Panc1 (cell line): ENCODE data around the gene SNTN. TPM values are rescaled to one million over a fixed set of nuclear protein-coding genes. Genes with fewer than 3 reads are reported as not detected.

Experiments
- ATAC-seq: fragments of 200-7000 bp; cut with Tn5 transposase; 2 replicates; pipeline ENCODE4 v1.9.1; 2020; ENCODE audit warnings: mild to moderate bottlenecking, moderate library complexity
- BruUV-seq: library from RNA; stranded (reverse); fragments of 400-500 nt; replicated peaks from 2 replicates; lab custom pipeline; 2021; lab: Mats Ljungman, UMichigan
- CTCF ChIA-PET: fragments of 300-600 bp; sonication (Branson Sonifier 250); formaldehyde crosslinking; loops from one replicate; lab custom pipeline; 2022; ENCODE audit warnings: antibody characterized with exemption; lab: Charles Lee
- POLR2A ChIA-PET: fragments of 300-600 bp; sonication (Branson Sonifier 250); formaldehyde crosslinking; loops from one replicate; lab custom pipeline; 2022; ENCODE audit warnings: antibody characterized with exemption; lab: Charles Lee
- DNase-seq: peaks from one replicate; pipeline ENCODE4 v3.0.0-alpha.2; 2010; ENCODE audit warnings: low read depth, low spot score
- H3K27ac ChIP-seq: 2 replicates; pipeline ENCODE4 v1.5.1; 2011; ENCODE audit warnings: mild to moderate bottlenecking, low read length, inconsistent platforms
- H3K27me3 ChIP-seq: fragments of 200-500 bp; sonication (Bioruptor generic); 2 replicates; pipeline ENCODE4 v1.6.0; 2014; ENCODE audit warnings: low read length, inconsistent platforms; ENCODE audit not compliant: control insufficient read depth, insufficient read depth
- H3K36me3 ChIP-seq: fragments of 200-500 bp; sonication (Bioruptor generic); 2 replicates; pipeline ENCODE4 v1.5.1; 2014; ENCODE audit warnings: inconsistent platforms, mild to moderate bottlenecking, low read length, moderate library complexity; ENCODE audit not compliant: control insufficient read depth, insufficient read depth
- H3K4me1 ChIP-seq: 2 replicates; pipeline ENCODE4 v1.5.1; 2011; ENCODE audit warnings: inconsistent platforms, mild to moderate bottlenecking, low read length, moderate library complexity; ENCODE audit not compliant: control insufficient read depth, insufficient read depth
- H3K4me3 ChIP-seq, 2 experiments: 2 replicates each; pipeline ENCODE4 v1.5.1; 2011 to 2012; ENCODE audit warnings: low read depth in 2 of 2, low read length in 2 of 2, mild to moderate bottlenecking in 2 of 2, inconsistent platforms in 1 of 2, moderate library complexity in 1 of 2
- H3K9me3 ChIP-seq: fragments of 200-500 bp; sonication (Bioruptor generic); 2 replicates; pipeline ENCODE4 v1.5.1; 2014; ENCODE audit warnings: low read depth, mild to moderate bottlenecking, inconsistent platforms, low read length, moderate library complexity; ENCODE audit not compliant: control insufficient read depth, insufficient read depth
- CTCF ChIP-seq: fragments of 450-650 bp; IDR thresholded peaks from 2 replicates; pipeline ENCODE4 v1.5.1; 2017; ENCODE audit warnings: mild to moderate bottlenecking
- POLR2AphosphoS5 ChIP-seq: IDR thresholded peaks from 2 replicates; pipeline ENCODE4 v1.6.1; 2012; ENCODE audit warnings: mild to moderate bottlenecking, low read depth, low read length, moderate library complexity
- REST ChIP-seq, 2 experiments: IDR thresholded peaks; 2 replicates each; pipeline ENCODE4 v1.6.1; 2011 to 2012; ENCODE audit warnings: low read depth in 2 of 2, control low read depth in 1 of 2, low read length in 1 of 2, mild to moderate bottlenecking in 1 of 2, moderate library complexity in 1 of 2; ENCODE audit not compliant: insufficient read depth in 1 of 2
- SIN3A ChIP-seq: IDR thresholded peaks from 2 replicates; pipeline ENCODE4 v1.6.1; 2012; ENCODE audit warnings: low read depth, mild to moderate bottlenecking, low read length, moderate library complexity, borderline replicate concordance; ENCODE audit not compliant: insufficient read depth
- TCF7L2 ChIP-seq: IDR thresholded peaks from 2 replicates; pipeline ENCODE4 v1.6.1; 2011; ENCODE audit warnings: mild to moderate bottlenecking, low read depth, low read length, inconsistent platforms
- in situ Hi-C: cut with HindIII; loops from 2 replicates; pipeline ENCODE4 v1.10.0; 2016; ENCODE audit warnings: low sequenced_read_pairs, low pct_unique_long_range_greater_than_20kb
- intact Hi-C: fragments of 100-400 bp; cut with micrococcal nuclease; formaldehyde crosslinking; loops from one replicate; pipeline ENCODE4 v1.10.0; 2022; ENCODE audit not compliant: unreplicated experiment
- total RNA-seq: library from RNA; stranded (reverse); gene quantifications from one replicate; pipeline ENCODE4 v1.2.1, GENCODE V29; 2021; ENCODE audit not compliant: unreplicated experiment

The SNTN gene
- total RNA-seq, 1 experiment from 2014 or later, result not detected

- no peak overlapping the region for H3K27ac ChIP-seq
- no peak overlapping the region for H3K4me3 ChIP-seq
- in situ Hi-C loops, result no loop called here
- ATAC-seq, result no peak
- no peaks in the 10 kb centered on the region for H3K36me3 ChIP-seq
- CTCF ChIA-PET, result no interaction called here
- TF ChIP-seq REST (IDR thresholded peaks at IDR 0.05; ENCODE audit: insufficient read depth in 1 of 2, low read depth in 2 of 2, low read length in 1 of 2) (no peak), POLR2AphosphoS5 (no peak), TCF7L2 (no peak), SIN3A (no peak), CTCF (no peak)
- BruUV-seq, result no TSS peak
- no peaks in the 10 kb centered on the region for H3K9me3 ChIP-seq
- H3K4me1 ChIP-seq, result no peaks in the 10 kb centered on the region
- no peak for DNase-seq
- POLR2A ChIA-PET, result no interaction called here
- H3K27me3 ChIP-seq, result no peaks in the 10 kb centered on the region
- intact Hi-C loops, result no loop called here
Observed at GRCh38 chr3:63654931-63655330, 2.5 kb downstream of the SNTN start.

- Histone ChIP-seq H3K27ac (no peak overlapping the region), H3K27me3 (no peaks in the 10 kb centered on the region), H3K4me3 (no peak overlapping the region), H3K9me3 (no peaks in the 10 kb centered on the region), H3K4me1 (no peaks in the 10 kb centered on the region), H3K36me3 (no peaks in the 10 kb centered on the region)
- TF ChIP-seq REST (IDR thresholded peaks at IDR 0.05; ENCODE audit: insufficient read depth in 1 of 2, low read depth in 2 of 2, low read length in 1 of 2), result no peak
- no peak for TF ChIP-seq CTCF
- no peak for TF ChIP-seq TCF7L2
- no peak for TF ChIP-seq POLR2AphosphoS5
- no peak for TF ChIP-seq SIN3A
- POLR2A ChIA-PET, result no interaction called here
- in situ Hi-C loops, result no loop called here
- DNase-seq, result no peak
- BruUV-seq, result no TSS peak
- ATAC-seq, result no peak
- CTCF ChIA-PET, result no interaction called here
- intact Hi-C loops, result no loop called here
Observed at GRCh38 chr3:63655519-63655918, 3.0 kb downstream of the SNTN start.
